A673 (cell line): ENCODE results near the gene EIF3M.

Source experiments
- EZH2 ChIP-seq: fragments of 200-600 bp; sonication (generic); IDR thresholded peaks from 2 replicates; pipeline ENCODE4 v1.6.1; 2017; ENCODE audit warnings: borderline replicate concordance, low read depth, mild to moderate bottlenecking, mixed read lengths, antibody characterized with exemption, low read length; ENCODE audit not compliant: poor library complexity, severe bottlenecking
- TF ChIP-seq, protein P1 (sequence below): fragments of 300-800, 200-600 bp; sonication (generic); conservative IDR thresholded peaks from 2 replicates; pipeline ENCODE4 v1.5.1; 2017; ENCODE audit warnings: low read depth, mild to moderate bottlenecking, antibody characterized with exemption, low read length, moderate library complexity, mixed read lengths

DNA sequence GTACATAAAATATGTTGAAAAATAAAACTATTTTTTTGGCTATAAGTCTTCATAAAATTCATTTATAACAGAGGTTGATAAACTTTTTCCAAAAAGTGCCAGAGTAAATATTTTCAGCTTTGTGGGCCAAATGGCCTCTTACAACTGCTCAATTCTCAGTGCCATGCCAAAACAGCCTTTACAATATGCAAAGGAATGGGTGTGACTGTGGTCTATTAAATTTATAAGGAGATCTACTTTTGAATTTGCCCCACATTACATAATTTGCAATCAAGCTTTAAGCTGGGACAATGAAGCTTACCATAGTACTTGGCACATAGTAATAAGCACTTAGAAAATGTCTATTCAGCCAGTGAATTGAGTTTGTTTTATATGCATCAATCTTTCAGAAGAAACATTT is 22.6 kb downstream of the EIF3M start:
- TF ChIP-seq, protein P1, sequence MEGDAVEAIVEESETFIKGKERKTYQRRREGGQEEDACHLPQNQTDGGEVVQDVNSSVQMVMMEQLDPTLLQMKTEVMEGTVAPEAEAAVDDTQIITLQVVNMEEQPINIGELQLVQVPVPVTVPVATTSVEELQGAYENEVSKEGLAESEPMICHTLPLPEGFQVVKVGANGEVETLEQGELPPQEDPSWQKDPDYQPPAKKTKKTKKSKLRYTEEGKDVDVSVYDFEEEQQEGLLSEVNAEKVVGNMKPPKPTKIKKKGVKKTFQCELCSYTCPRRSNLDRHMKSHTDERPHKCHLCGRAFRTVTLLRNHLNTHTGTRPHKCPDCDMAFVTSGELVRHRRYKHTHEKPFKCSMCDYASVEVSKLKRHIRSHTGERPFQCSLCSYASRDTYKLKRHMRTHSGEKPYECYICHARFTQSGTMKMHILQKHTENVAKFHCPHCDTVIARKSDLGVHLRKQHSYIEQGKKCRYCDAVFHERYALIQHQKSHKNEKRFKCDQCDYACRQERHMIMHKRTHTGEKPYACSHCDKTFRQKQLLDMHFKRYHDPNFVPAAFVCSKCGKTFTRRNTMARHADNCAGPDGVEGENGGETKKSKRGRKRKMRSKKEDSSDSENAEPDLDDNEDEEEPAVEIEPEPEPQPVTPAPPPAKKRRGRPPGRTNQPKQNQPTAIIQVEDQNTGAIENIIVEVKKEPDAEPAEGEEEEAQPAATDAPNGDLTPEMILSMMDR, result no peak
- no peak for TF ChIP-seq EZH2
